DMS 273 (cell line): ENCODE measurements around the gene WDR7.

Experiments
- DNase-seq: peaks from one replicate; lab custom pipeline; 2025; ENCODE audit not compliant: unreplicated experiment; lab: John Stamatoyannopoulos, UW

WDR7 gene

GRCh38 chr18:56873441-56874140 lies 222.4 kb downstream of the WDR7 start:
- DNase-seq: no peak

DNA sequence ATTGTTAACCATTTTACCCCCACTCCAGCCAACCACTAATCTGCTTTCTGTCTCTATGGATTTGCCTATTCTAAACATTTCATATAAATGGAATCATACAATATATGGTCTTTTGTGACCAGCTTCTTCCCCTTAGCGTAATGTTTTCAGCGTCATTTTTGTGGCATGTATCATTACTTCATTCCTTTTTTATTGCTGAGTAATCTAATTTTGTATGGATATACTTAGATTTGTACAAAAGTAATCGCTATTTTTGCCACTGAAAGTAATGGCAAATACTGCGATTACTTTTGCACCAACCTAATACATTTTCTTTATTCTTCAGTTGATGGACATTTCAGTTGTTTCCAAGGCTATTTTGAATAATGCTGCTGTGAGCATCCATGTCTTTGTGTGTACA lies 227.6 kb downstream of the WDR7 start:
- no peak for DNase-seq

GRCh38 chr18:56884511-56884910 lies 233.4 kb downstream of the WDR7 start:
- no peak for DNase-seq

DNA sequence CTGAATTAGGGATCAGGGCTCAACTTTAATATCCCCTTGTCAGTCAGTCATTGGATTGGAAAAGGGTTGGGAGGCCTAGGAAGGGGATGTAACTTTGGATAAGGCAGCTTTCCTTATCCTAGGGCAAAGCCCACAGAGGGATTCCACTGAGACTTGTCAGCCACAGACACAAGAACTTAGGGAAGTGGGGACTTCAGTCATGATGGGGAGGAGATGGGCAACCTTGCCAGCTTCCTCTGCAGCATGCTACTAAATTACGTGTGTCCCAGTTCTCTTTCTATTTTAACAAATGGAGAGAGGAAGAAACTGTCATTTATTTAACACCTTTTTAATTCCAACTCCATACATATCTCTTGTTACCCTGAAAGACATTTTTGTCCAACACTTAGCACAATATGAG lies 237.8 kb downstream of the WDR7 start:
- no peak for DNase-seq

GRCh38 chr18:56889621-56890020 lies 238.5 kb downstream of the WDR7 start:
- DNase-seq: no peak

DNA sequence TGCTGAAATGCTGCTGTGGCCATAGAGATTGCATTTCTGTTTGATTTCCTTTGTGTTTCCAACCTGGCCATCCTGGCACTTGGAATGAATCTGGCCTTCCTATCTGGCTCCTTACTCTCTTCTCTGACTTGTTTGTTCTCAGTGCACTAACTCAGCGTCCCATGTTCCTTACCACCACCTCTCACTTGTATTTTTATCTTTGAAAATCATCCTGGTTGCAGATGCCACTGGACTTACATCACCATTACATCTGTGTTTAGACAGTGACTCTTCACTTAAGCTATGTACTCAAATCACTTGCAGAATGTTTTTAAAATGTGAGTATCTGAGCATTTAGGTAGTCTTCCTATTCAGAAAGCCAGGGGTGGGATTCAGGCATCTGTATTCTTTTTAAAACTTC lies 239.5 kb downstream of the WDR7 start:
- DNase-seq: no peak

DNA sequence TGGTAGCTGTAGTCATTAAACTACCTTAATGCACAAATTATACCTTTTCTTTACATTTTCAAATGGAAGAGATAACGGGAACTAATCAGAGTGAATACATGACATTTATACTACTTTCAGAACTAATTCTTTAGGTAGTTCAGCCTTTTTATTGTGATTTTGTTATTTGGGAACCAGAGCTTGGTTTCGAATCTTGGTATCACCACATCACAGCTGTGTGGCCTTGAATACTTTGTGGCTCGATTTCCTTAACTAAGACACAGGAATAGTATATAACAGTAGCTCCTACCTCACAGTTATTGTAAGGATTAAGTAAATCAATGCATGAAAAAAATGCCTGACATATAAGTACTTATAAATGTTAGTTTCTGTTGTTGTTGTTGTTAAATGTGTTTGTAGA lies 240.0 kb downstream of the WDR7 start:
- DNase-seq: no peak

DNA sequence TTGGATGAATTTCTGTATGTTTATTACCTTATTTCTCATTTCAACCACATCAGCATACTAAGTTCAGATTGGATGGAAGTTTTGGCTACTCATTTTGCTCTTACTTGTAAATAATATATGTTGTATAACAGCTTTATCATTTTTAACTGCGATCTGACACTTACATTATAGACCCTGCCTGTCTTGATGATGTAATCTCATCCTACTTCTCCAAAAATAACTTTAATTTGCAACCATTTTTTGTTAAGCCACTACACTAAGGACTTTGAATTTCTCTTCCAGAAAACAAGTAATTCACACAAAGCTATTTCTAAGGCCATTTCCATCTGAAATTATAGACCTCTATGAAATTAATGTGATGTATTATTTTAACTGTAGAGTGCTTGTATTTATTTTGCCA lies 240.7 kb downstream of the WDR7 start:
- DNase-seq: no peak

- no peak for DNase-seq
These were observed 246.0 kb downstream of the WDR7 start for GRCh38 chr18:56897122-56897521.

GRCh38 chr18:56899660-56900059 lies 248.5 kb downstream of the WDR7 start:
- no peak for DNase-seq

GRCh38 chr18:56900195-56901094 lies 249.3 kb downstream of the WDR7 start:
- DNase-seq: no peak

GRCh38 chr18:56901919-56902318 lies 250.8 kb downstream of the WDR7 start:
- DNase-seq: no peak

- DNase-seq: no peak
These were observed 251.5 kb downstream of the WDR7 start for GRCh38 chr18:56902653-56903052.

DNA sequence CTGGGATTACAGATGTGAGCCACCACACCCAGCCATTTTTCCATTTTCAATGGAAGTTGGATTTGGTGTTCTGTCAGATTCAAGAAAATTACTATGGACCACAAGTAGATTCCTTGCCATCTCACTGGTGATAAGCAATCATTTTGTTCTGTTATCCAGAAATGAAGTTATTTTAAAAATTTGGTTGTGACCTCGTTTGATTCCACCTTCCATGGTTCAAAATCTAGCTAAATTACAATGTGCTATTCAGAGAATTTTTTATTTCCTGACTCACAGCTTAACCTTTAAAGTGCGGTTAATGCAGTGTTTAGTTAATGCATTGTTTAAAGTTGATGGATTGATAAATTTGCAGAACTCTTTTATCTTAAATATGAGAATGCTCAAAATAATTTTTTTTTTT lies 252.5 kb downstream of the WDR7 start:
- no peak for DNase-seq

GRCh38 chr18:56907771-56908170 lies 256.6 kb downstream of the WDR7 start:
- no peak for DNase-seq

DNA sequence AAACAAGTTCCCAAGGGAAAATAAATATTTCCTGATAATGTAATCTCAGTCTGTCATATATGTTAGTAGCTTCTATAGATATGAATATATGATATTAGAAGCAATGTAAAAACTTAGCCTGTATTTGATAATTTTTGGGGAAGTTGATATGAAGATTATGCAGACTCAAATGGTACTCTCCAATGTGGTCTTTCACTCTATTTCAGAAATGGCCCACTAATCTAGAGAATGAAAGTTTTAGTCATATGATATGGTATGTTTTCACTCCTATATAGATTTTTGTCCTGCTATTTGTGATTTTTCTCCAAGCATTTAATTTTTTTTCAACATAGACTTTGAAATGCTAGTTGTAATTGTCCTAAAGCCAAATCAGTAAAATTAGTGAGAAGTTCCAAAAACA lies 259.1 kb downstream of the WDR7 start:
- no peak for DNase-seq

DNA sequence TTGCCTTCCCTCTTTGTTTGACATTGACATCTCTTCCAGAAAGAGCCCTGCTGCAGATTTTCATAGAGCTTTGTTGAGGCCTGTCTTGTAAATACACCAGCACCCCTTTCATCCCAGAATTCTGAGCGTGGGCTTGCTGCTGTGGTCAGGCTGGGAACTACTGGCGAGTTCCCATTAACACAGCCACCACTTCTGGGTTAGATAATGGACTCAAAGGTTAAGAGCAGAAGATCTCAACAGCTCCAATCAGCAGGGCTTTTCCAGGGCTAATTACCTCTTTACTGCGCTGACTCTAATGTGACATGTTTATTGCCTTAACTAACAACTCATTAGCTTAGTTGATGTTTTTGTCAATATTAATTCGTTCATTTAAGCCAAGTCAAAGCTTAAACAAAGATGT lies 259.8 kb downstream of the WDR7 start:
- no peak for DNase-seq

- no peak for DNase-seq
These were observed 262.8 kb downstream of the WDR7 start for GRCh38 chr18:56913941-56914340.

DNA sequence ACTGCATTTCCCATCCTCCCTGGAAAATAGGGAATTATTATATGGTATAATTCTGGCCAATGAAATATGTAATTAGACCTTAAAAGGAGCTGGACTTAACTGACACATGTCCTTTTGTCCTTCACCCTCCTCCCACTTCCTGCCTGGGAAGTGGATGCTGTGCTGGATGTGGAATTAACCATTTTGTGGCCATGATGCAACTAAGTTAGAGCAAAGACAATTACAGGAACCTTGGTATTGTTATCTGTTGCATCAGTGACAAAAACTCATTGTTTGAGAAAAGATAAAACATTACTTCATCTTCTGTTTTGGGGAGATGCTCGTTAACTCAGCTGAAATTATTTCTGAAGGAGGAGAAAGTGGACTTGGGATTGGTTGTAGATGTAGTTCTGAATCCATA lies 268.0 kb downstream of the WDR7 start:
- DNase-seq: no peak

- no peak for DNase-seq
These were observed 270.8 kb downstream of the WDR7 start for GRCh38 chr18:56921896-56922480.

GRCh38 chr18:56926734-56927133 lies 275.6 kb downstream of the WDR7 start:
- no peak for DNase-seq

DNA sequence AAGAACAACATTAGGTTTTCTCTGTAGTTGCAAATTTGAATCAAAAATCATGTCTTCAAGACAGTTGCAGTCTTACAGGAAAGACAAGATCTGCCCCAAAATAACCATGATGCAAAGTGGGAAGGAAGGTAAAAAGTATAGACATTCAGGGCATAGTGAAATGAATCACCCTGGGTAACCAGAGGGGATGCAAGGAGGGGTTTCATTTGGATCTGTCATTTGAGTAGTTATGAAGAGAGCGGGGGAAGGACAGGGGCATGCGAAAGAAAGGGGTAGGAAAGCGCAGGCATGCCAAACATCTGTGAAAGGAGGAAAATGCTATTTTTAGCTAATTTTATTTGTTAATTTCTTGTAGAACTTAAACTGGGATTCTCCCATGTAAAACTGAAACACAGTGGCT lies 276.6 kb downstream of the WDR7 start:
- no peak for DNase-seq
